ENCODE results near the gene LRR1.
A peak's percentile ranks its signal among the peaks of the same experiment; 100 is the strongest.

DNA sequence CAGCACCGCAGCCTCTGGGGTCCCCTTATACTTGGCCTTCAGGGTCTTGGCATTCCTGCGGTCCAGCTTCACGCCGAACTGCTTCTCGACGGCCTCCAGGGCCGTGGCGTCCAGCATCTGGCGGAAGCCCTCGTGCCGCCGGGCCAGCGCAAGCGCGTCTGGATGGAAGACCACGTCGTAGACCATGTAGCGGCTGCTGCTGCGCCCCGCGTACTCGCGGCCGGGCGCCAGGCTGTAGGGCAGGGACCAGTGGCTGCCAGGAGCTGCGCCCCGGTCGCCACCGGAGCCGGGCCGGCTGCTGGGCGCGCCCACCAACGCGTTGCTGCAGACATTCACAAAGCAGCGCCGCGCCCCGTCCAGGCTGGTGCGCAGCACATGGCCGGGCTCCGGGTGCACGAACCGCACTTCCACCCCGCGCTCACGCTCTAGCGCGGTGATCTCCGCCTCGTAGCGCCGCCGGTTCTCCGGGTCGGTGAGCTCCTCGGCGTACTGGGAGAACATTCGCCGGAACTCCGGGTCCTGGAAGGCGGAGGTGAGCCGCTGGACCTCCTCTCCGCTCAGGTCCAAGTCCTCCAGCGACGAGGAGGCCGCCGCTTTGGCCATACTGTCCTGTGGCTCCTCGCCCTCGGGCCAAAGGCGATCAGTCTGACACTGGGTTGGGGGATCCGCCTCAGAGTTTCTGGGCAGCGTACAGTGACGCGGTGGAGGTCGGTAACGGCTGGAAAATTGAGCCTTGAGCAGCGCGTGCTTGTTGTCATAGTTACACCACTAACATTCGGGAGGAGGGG lies 36.0 kb downstream of the LRR1 start, which contains the start of gene DNAAF2:
- TF ChIP-seq, protein P1, sequence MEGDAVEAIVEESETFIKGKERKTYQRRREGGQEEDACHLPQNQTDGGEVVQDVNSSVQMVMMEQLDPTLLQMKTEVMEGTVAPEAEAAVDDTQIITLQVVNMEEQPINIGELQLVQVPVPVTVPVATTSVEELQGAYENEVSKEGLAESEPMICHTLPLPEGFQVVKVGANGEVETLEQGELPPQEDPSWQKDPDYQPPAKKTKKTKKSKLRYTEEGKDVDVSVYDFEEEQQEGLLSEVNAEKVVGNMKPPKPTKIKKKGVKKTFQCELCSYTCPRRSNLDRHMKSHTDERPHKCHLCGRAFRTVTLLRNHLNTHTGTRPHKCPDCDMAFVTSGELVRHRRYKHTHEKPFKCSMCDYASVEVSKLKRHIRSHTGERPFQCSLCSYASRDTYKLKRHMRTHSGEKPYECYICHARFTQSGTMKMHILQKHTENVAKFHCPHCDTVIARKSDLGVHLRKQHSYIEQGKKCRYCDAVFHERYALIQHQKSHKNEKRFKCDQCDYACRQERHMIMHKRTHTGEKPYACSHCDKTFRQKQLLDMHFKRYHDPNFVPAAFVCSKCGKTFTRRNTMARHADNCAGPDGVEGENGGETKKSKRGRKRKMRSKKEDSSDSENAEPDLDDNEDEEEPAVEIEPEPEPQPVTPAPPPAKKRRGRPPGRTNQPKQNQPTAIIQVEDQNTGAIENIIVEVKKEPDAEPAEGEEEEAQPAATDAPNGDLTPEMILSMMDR (IDR thresholded peaks at IDR 0.05) = no peak
- TF ChIP-seq POLR2AphosphoS5 (IDR thresholded peaks at IDR 0.05) (peak in 1 of 3 donors; percentile 2), POLR2A (IDR thresholded peaks at IDR 0.05) (no peak), EP300 (IDR thresholded peaks at IDR 0.05) (no peak)
